IPS-18a (cell line): ENCODE measurements around the gene CNNM3.

Experiments used
- H3K27ac ChIP-seq: one replicate; pipeline ENCODE4 v1.5.1; 2013; ENCODE audit warnings: low read length
- H3K27me3 ChIP-seq: one replicate; pipeline ENCODE4 v1.6.1; 2013; ENCODE audit warnings: mild to moderate bottlenecking, low read length; ENCODE audit not compliant: control insufficient read depth, insufficient read depth
- H3K36me3 ChIP-seq: one replicate; pipeline ENCODE4 v1.6.1; 2013; ENCODE audit warnings: low read depth, low read length; ENCODE audit not compliant: control insufficient read depth
- H3K4me1 ChIP-seq: one replicate; pipeline ENCODE4 v1.6.1; 2013; ENCODE audit warnings: low read depth, low read length; ENCODE audit not compliant: control insufficient read depth
- H3K4me3 ChIP-seq: one replicate; pipeline ENCODE4 v1.5.1; 2013; ENCODE audit warnings: low read length
- H3K9ac ChIP-seq: one replicate; pipeline ENCODE4 v1.6.1; 2013; ENCODE audit warnings: mild to moderate bottlenecking, low read length, moderate library complexity
- H3K9me3 ChIP-seq: one replicate; pipeline ENCODE4 v1.6.1; 2013; ENCODE audit warnings: low read depth, low read length; ENCODE audit not compliant: control insufficient read depth

CNNM3 gene

DNA sequence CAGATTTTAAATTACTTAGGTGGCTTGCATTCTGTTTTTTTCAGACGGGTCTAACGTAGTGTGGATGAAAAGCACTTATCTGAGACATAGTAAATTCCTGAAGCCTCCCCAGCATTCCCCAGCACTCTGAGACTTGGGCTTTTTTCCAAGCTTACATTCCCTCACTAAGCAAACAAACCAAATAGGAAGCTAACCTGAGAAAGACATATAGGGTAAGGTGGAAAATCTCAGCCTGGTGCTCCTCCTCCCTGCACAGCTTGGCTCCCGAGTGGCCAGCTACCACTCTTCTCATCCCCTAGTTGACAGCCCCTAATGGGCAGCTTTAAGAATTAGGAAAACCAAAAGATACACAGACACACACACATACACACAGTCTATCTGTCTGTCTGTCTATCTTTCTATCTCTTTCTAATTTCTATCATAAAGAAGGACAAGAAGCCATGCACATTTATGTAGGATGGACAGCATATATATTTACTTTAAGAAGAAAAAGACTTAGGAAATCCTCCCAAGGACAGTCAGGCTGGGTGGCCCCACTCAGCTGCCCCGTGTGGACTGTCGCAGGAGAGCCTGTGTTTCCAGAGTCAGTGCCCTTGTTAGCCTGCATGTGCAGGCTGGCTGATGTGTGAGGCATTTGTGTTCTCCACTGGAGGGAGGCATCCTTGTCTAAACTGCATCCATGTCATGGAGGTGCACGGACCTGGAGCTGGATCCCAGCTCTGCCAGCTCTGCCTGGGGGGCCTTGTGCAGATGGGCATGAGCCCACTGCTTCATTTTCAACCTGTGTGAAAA is 8.2 kb downstream of the CNNM3 start:
- Histone ChIP-seq H3K9me3 (no peaks in the 10 kb centered on the region), H3K4me3 (no peak overlapping the region), H3K4me1 (no peaks in the 10 kb centered on the region), H3K27ac (no peak overlapping the region), H3K9ac (no peak overlapping the region), H3K27me3 (no peaks in the 10 kb centered on the region), H3K36me3 (peaks cover 26% of the 10 kb centered on the region)

DNA sequence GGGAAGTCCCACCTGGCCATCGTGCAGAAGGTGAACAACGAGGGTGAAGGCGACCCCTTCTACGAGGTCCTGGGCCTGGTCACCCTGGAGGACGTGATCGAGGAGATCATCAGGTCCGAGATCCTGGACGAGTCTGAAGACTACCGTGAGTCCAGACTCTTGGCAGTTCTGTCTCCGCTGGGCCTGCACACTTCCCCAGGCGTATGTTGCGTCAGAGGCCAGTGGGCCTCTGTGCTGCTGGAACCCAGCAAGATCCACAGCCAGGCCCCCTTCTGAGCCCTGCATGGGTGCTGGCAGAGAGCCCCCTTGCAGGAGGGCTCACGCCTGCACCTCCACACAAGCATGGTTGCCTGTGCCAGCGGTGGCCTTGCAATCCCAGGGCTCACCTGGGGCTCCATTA is 9.0 kb downstream of the CNNM3 start:
- peaks cover 34% of the 10 kb centered on the region for H3K36me3 ChIP-seq

GRCh38 chr2:96826546-96827278 is 10.6 kb downstream of the CNNM3 start:
- H3K36me3 ChIP-seq = peaks cover 44% of the 10 kb centered on the region
- H3K4me3 ChIP-seq = no peak overlapping the region
- H3K27me3 ChIP-seq = no peaks in the 10 kb centered on the region
- H3K4me1 ChIP-seq = no peaks in the 10 kb centered on the region
- H3K9me3 ChIP-seq = no peaks in the 10 kb centered on the region
- no peak overlapping the region for H3K27ac ChIP-seq
- H3K9ac ChIP-seq = no peak overlapping the region

More for the DNA sequence above, 9.0 kb downstream of the CNNM3 start:
- Histone ChIP-seq H3K9ac (no peak overlapping the region), H3K9me3 (no peaks in the 10 kb centered on the region), H3K27ac (no peak overlapping the region), H3K27me3 (no peaks in the 10 kb centered on the region), H3K4me3 (no peak overlapping the region), H3K4me1 (no peaks in the 10 kb centered on the region)

DNA sequence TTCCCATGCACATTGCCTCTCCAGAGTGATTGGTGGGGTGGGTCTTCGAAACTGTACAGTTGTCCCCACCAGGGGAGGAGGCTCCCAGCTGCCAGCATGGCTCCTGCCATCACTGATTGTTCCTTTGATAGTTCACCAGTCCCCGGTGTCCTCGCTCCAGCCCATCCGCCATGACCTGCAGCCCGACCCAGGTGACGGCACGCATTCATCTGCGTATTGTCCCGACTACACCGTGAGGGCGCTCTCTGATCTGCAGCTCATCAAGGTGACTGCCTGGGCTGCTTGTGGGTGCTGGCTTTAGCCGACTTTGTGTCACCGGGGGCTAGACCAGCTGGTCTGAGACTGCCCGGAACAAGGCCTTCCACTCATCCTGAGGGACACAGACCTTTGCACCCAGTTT is 12.4 kb downstream of the CNNM3 start:
- Histone ChIP-seq H3K27ac (no peak overlapping the region), H3K9me3 (no peaks in the 10 kb centered on the region), H3K27me3 (no peaks in the 10 kb centered on the region), H3K36me3 (peaks cover 44% of the 10 kb centered on the region), H3K4me3 (no peak overlapping the region), H3K9ac (no peak overlapping the region), H3K4me1 (peaks cover 15% of the 10 kb centered on the region)

DNA sequence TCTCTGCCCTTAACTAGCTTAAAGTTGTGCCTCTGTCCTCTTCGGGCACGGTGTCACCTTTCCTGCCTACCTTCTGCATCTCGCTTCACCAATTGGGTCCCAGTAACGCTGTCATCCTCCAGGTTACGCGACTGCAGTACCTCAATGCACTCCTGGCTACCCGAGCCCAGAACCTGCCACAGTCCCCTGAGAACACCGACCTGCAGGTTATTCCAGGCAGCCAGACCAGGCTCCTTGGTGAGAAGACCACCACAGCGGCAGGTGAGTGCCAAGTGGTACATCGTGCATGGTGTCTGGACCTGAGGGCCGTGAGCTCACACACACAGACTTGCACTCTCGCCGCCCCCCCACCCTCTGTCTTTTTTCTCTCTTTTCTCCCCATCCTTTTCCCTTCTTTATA is 12.8 kb downstream of the CNNM3 start:
- Histone ChIP-seq H3K27ac (no peak overlapping the region), H3K4me3 (no peak overlapping the region), H3K4me1 (peaks cover 17% of the 10 kb centered on the region), H3K9me3 (no peaks in the 10 kb centered on the region), H3K27me3 (no peaks in the 10 kb centered on the region), H3K36me3 (peaks cover 44% of the 10 kb centered on the region), H3K9ac (no peak overlapping the region)

DNA sequence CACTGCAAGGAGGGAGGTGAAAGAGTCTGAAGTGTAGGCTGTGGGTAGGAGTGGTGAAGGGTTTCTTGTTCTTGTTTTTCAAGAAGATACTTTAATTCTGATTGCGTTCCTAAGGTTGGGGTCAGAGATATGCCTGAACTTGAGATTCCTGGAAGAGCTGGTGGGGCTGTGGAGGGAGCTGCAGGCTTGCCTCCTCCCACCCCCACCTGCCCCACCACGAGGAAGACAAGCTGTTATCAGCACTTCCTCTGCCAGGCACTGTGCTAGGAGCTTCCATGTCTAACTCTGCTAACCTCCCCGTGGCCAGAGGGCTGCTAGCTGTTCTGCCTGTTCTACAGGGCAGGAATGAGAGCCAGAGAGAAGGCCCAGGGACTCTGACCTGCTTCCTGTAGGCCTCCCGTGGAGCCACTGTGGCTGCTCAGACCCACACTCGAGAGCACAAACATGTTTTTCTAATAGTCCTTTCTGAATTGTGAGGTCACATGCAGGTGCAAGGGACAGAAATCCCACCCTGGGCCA is 14.0 kb downstream of the CNNM3 start:
- Histone ChIP-seq H3K4me3 (no peak overlapping the region), H3K27me3 (no peaks in the 10 kb centered on the region), H3K9me3 (no peaks in the 10 kb centered on the region), H3K9ac (no peak overlapping the region), H3K36me3 (peaks cover 50% of the 10 kb centered on the region), H3K4me1 (peaks cover 17% of the 10 kb centered on the region), H3K27ac (no peak overlapping the region)

GRCh38 chr2:96831679-96832078 is 15.6 kb downstream of the CNNM3 start:
- no peaks in the 10 kb centered on the region for H3K27me3 ChIP-seq
- H3K9me3 ChIP-seq = no peaks in the 10 kb centered on the region
- H3K27ac ChIP-seq = no peak overlapping the region
- H3K4me3 ChIP-seq = no peak overlapping the region
- H3K4me1 ChIP-seq = peaks cover 17% of the 10 kb centered on the region
- peaks cover 47% of the 10 kb centered on the region for H3K36me3 ChIP-seq
- no peak overlapping the region for H3K9ac ChIP-seq

DNA sequence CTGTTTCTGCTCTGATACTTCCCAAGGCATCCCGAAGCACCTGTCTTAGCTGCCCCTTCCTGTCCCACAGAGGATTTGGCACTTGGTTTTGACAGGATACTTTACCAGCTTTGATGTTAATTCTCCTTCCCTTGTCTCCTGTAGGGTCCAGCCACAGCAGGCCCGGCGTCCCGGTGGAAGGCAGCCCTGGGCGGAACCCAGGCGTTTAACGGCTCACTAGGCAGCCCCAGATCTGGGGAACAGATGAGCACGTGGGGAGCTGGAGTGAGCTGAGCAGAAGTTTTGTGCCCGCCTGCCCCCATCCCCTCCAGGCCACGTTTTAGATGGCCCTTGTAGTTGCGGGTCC is 16.3 kb downstream of the CNNM3 start:
- H3K4me1 ChIP-seq = peaks cover 17% of the 10 kb centered on the region
- H3K9ac ChIP-seq = peak overlapping the region; percentile 48
- no peaks in the 10 kb centered on the region for H3K27me3 ChIP-seq
- H3K36me3 ChIP-seq = peaks cover 44% of the 10 kb centered on the region
- H3K4me3 ChIP-seq = peak overlapping the region; percentile 63
- H3K27ac ChIP-seq = no peak overlapping the region
- no peaks in the 10 kb centered on the region for H3K9me3 ChIP-seq

- Histone ChIP-seq H3K36me3 (peaks cover 38% of the 10 kb centered on the region), H3K9me3 (no peaks in the 10 kb centered on the region), H3K27ac (no peak overlapping the region), H3K4me3 (peak overlapping the region; percentile 63), H3K27me3 (no peaks in the 10 kb centered on the region), H3K4me1 (peaks cover 17% of the 10 kb centered on the region), H3K9ac (peak overlapping the region; percentile 48)
Observed at GRCh38 chr2:96832754-96833507, 16.9 kb downstream of the CNNM3 start.

DNA sequence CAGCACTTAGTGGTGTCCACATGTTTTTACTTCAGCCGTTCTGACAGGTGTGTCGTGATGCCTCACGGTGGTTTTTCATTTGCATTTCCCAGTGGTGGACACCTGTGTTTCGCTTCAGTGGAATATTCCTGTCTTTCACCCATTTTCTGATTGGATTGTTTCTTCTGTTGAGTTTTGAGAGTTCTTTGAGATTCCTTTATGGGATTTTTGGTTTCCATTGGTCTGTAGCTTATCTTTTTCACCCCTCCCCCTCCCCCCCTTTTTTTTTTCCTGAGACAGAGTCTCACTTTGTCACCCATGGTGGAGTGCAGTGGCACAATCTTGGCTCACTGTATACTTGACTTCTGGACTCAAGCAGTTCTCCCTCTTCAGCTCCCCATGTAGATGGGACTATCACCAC is 19.8 kb downstream of the CNNM3 start:
- Histone ChIP-seq H3K4me3 (no peak overlapping the region), H3K36me3 (peaks cover 13% of the 10 kb centered on the region), H3K4me1 (peaks cover 17% of the 10 kb centered on the region), H3K9ac (no peak overlapping the region), H3K27me3 (no peaks in the 10 kb centered on the region), H3K27ac (no peak overlapping the region), H3K9me3 (no peaks in the 10 kb centered on the region)

DNA sequence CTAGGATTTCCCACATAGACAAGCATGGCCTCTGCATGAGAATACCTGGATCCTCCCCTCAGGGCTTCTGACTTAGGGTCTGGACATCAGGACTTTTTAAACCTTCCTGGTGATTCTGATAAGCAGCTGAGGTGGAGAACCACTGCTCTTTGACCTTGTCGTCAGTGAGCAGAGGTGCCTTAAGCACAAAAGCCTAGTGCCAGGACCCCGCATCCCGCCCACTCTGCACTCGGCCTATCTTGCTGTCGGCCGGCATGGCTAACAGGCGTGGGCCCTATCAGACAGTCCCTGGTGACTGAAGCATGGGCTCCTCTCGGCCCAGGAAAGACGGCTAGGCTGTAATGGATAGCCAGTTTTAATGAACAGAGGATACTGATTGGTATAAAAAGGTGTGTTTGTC is 21.5 kb downstream of the CNNM3 start:
- H3K9ac ChIP-seq = no peak overlapping the region
- no peaks in the 10 kb centered on the region for H3K27me3 ChIP-seq
- no peak overlapping the region for H3K4me3 ChIP-seq
- H3K4me1 ChIP-seq = peaks cover 9% of the 10 kb centered on the region
- H3K27ac ChIP-seq = no peak overlapping the region
- H3K9me3 ChIP-seq = no peaks in the 10 kb centered on the region
- H3K36me3 ChIP-seq = peaks cover 6% of the 10 kb centered on the region
